Measurements from ENCODE around the gene MCF2.

DNA sequence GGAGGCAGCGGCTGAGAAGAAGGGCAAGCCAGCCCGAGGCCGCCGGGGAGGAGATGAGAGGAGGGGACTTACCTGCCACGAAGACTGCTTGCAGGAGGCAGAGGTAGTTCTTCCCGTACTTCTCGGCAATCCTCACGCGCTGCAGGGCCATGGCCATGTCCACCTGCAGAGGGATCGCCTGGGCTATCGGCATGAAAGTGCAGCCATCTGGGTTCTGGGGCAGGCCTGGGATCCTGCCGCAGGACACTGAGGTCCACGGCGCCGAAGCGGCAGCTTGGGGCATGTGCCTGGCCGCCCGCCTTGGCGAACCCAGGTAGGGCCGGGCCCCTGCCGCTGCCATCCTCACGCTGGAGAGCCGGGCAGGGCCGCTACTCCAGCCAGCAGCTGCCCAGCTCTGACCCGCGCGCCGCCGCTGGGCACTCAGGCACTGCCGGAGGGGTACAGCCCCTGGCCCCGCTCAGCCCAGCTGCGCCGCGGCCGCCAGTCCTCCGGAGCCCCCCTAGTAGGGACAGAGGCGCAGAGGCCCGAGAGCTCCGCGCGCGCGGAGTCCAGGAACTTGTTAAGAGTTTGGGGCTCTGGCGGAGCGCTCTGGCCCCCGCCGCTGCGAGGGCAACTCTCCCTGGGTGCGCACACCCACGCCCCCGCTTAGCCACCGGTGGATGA is 16.0 kb downstream of the MCF2 start:
- TF ChIP-seq, protein P1, sequence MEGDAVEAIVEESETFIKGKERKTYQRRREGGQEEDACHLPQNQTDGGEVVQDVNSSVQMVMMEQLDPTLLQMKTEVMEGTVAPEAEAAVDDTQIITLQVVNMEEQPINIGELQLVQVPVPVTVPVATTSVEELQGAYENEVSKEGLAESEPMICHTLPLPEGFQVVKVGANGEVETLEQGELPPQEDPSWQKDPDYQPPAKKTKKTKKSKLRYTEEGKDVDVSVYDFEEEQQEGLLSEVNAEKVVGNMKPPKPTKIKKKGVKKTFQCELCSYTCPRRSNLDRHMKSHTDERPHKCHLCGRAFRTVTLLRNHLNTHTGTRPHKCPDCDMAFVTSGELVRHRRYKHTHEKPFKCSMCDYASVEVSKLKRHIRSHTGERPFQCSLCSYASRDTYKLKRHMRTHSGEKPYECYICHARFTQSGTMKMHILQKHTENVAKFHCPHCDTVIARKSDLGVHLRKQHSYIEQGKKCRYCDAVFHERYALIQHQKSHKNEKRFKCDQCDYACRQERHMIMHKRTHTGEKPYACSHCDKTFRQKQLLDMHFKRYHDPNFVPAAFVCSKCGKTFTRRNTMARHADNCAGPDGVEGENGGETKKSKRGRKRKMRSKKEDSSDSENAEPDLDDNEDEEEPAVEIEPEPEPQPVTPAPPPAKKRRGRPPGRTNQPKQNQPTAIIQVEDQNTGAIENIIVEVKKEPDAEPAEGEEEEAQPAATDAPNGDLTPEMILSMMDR (IDR thresholded peaks at IDR 0.05), result no peak
- TF ChIP-seq POLR2A (IDR thresholded peaks at IDR 0.05) (no peak), EP300 (IDR thresholded peaks at IDR 0.05) (no peak)
